GM12801 (cell line): ENCODE measurements around the gene AACS.

Source experiments
- TF ChIP-seq, protein P1 (sequence below): IDR thresholded peaks from one replicate; pipeline ENCODE4 v1.5.1; 2011; ENCODE audit warnings: control low read depth; ENCODE audit not compliant: insufficient read length; ENCODE audit errors: extremely low read depth

AACS gene

DNA sequence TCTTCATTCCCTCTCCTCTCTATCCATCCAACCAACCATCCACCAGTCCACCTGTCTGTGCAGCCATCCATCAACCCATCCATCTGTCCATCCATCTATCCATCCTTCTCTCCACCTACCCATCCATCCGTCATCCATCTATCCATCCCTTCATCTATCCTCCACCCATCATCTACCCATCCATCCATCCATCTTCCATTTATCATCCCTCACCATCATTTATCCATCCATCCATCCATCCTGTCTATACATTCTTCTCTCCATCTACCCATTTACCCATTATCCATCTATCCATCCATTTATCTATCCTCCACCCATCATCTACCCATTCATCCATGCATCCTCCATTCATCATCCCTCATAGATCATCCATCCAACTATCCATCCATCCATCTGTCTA is 24.4 kb downstream of the AACS start:
- TF ChIP-seq, protein P1, sequence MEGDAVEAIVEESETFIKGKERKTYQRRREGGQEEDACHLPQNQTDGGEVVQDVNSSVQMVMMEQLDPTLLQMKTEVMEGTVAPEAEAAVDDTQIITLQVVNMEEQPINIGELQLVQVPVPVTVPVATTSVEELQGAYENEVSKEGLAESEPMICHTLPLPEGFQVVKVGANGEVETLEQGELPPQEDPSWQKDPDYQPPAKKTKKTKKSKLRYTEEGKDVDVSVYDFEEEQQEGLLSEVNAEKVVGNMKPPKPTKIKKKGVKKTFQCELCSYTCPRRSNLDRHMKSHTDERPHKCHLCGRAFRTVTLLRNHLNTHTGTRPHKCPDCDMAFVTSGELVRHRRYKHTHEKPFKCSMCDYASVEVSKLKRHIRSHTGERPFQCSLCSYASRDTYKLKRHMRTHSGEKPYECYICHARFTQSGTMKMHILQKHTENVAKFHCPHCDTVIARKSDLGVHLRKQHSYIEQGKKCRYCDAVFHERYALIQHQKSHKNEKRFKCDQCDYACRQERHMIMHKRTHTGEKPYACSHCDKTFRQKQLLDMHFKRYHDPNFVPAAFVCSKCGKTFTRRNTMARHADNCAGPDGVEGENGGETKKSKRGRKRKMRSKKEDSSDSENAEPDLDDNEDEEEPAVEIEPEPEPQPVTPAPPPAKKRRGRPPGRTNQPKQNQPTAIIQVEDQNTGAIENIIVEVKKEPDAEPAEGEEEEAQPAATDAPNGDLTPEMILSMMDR = no peak

DNA sequence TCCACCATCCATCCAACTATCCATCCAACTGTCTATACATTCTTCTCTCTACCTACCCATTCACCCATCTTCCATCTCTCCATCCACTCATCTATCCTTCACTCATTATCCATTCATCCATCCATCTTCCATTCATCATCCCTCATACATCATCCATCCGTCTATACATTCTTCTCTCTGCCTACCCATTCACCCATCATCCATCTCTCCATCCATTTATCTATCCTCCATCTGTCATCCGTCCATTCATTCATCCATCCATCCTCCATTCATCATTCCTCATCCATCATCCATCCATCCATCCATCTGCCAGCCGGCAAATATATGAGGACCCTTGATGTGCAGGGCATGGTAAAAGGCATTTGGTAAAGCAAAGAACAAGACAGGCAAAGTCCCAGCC is 25.2 kb downstream of the AACS start:
- TF ChIP-seq, protein P1 = no peak

DNA sequence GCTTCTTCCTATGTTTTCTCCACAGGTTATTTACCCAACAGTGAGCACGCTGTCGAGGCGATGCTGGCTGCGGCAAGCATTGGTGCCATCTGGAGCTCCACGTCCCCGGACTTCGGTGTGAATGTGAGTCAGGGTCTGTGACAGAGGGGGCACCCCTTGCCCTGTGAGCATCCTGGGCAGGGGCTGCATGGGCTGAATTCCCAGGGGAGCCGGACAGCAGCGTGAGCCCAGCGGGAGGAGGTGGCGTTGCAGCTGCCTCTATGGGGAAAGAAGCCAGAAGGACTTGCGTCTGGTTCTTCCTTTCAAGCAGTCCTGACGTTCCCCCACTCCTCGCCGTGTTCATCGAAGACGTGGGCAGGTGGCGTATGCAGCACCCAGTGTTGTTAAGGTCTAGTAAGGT is 26.2 kb downstream of the AACS start:
- TF ChIP-seq, protein P1 = no peak

DNA sequence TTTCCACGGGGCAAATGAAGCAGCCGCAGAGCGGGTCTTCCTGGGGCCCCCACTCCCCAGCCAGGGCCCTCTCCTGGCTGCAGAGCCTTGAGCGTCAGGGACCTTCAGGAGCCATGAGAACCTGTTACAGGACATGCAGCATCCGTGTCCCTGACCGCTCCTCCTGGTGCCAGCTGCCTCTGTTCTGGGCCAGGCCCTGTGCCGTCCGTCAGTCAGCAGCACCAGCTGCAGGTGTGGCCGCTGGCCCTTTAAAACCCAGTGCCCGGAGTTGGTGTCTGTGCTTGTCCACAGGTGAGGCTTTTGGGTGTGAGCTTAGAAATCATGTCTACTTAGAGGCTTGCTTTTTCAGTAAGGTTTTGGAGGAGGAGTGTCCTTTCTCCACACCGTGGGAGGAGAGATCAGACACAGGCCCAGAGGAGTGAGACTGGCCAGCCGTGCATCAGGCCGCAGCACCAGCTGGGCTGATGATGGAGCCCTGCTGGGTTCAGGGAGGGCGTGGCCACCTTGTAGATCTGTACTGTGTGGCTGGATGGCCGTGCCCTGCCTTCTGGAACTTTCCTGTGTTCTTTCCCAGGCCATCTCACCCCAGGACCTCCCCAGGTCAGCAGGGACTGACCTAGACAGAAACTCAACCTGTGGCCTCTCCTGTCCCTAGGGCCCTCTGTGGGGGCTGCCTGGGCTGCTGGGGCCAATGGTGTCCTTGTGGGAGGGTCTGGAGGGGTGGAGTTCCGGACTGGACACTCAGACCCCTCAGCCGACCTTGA is 27.1 kb downstream of the AACS start:
- TF ChIP-seq, protein P1 = no peak

DNA sequence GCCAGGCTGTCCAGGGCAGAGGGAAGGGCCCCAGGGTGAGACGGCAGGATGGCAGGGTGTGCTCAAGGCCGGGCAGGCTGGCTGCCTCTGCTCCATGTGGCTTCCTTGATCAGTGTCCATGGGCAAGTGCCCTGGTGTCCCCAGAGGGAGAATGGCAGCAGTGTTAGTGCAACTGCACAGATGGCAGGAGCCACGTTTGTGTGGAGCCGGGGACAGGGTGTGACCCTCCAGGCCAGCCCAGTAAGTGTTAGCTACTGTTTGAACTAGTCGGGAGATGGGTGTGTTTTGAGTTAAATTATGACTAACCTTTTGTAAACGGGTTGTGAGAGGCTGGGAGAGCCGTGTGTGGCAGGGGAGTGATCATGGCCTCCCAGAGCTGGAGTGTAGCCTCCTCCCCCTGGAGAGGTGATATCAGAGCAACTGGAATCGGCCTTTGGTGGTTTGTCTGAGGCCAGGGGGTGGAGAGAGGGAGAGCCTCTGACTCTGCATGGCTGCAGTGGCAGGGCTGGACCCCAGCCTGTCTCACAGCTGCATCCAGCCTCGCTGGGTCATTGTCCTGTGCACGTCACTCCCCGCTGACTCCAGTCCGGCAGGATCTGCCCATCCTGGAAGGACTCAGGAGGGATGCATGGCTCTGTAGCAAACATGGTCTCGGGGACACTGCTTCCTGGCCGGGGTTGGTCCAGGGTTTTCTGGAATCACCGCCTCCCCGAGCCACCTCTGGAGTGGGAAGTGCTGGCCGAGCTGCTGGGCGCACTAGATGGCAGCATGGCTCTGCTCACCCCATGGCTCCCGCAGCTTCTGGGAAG is 27.8 kb downstream of the AACS start:
- TF ChIP-seq, protein P1 = no peak

DNA sequence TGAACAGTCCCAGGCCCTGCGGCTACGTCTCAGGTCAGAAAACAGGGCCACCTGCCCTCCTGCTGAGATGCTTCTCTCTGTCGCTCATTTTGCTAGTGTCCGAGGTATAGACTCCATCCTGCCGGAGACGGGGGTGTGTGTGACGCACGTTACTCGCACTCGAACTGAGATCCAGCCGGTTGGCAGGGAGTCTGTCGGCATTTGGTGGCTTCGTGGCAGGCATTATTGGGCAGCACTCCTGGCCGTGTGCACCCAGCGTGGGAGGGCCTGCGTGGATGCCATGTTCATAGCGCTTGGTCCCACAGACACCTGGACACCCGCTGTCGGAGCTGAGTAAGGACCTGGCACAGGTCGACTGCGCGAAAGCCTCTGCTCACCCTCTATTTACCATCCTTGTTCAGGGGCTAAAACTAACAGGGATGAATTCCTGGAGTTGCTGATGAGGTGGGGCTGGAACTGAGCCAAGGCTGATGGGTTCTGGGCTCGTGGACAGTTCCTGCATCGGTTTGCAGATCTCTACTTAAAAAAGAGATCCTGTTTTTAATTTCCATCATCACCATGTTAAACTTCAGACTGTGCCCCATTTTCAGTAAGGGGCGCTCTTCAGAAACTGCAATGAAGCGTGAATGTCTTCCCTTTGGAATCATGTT is 28.6 kb downstream of the AACS start:
- TF ChIP-seq, protein P1 = no peak

DNA sequence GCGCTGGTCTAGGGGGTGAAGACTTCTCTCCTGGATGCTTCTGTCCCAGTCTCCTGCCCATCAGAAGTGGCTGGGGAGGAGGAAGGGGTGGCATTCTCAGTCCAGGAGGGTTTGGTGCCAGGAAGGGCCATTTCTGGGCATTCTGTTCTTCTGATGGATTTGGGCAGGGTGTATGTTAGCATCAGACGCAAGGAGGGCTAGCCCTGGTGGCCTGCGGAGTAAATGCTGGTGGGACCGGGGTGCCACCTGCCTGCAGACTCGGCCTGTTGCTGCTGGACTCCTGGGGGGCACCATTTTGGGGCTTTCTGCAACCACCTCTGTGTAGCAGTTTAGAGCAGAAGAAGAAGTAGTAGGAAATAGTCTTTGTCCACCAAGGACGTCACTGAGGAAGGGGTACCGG is 31.7 kb downstream of the AACS start:
- TF ChIP-seq, protein P1 = no peak
